HG03558 (cell line): ENCODE results near the gene GNA15.
"Not testable (repeated sequence)": the region's sequence is repeated elsewhere in the genome, so short reads cannot be mapped to it uniquely, and the experiment has no call there.

Experiments
- ATAC-seq: cut with Tn5 transposase; IDR thresholded peaks from one replicate; pipeline ENCODE4 v1.9.1; 2021; ENCODE audit warnings: moderate number of reproducible peaks; ENCODE audit not compliant: unreplicated experiment; ENCODE audit errors: extremely low read depth

Gene GNA15

GRCh38 chr19:3202895-3203294 lies 67.1 kb downstream of the GNA15 start:
- ATAC-seq, result not testable (repeated sequence)

GRCh38 chr19:3203805-3204645 lies 68.2 kb downstream of the GNA15 start:
- ATAC-seq, result no peak

- ATAC-seq, result no peak
These were observed 68.9 kb downstream of the GNA15 start for GRCh38 chr19:3204646-3205275.

GRCh38 chr19:3206216-3206953 lies 70.6 kb downstream of the GNA15 start:
- ATAC-seq, result no peak

GRCh38 chr19:3207461-3208242 lies 71.8 kb downstream of the GNA15 start:
- ATAC-seq, result no peak

- ATAC-seq, result no peak
These were observed 72.7 kb downstream of the GNA15 start for GRCh38 chr19:3208317-3209207.

- no peak for ATAC-seq
These were observed 74.6 kb downstream of the GNA15 start for GRCh38 chr19:3210347-3211017.

GRCh38 chr19:3211191-3211590 lies 75.4 kb downstream of the GNA15 start:
- no peak for ATAC-seq

GRCh38 chr19:3213159-3213558 lies 77.3 kb downstream of the GNA15 start:
- no peak for ATAC-seq
